ENCODE measurements around the gene ADH5. TPM values are rescaled to one million over a fixed set of nuclear protein-coding genes. Genes with fewer than 3 reads are reported as not detected.
"Not testable (repeated sequence)": the region's sequence is repeated elsewhere in the genome, so short reads cannot be mapped to it uniquely, and the experiment has no call there.

Gene ADH5
- total RNA-seq, 1 donor from 2014 or later, result 54.3 TPM

GRCh38 chr4:99029852-99030251 lies 58.7 kb downstream of the ADH5 start:
- no peak for DNase-seq (ENCODE audit: low read depth in 2 of 2)

DNA sequence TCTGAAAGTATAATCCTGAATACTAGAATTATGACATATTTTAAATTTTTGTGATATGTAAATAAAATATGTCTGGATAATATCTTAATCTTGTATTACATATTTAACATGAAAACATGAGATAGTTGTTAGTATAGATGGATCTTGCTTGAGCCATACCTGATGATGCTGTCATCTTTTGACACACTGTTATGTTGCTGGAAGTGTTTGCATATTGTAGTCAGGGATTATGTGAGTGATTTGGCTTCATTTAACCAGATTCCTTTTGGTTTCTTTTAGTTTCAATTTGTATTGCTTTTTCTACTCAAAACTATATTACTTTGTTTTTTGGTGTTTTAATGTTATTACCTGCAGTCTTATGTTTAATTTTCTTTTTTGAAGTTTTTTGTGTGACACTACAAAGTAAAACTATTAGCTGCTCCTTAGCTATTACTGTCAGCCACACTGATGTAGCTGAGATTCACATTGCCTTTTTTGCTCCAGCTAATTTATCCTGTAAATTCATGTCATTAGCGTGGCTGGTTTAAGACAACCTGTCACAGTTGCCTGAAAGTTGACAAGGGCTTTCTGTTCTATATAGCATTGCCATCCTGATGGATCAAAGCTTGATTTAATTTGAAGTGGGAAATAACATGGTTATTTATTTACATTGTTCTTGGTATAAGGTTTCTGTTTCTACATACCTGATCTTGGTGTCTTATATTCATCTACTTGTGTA lies 59.4 kb downstream of the ADH5 start:
- no peak for DNase-seq (ENCODE audit: low read depth in 2 of 2)

DNA sequence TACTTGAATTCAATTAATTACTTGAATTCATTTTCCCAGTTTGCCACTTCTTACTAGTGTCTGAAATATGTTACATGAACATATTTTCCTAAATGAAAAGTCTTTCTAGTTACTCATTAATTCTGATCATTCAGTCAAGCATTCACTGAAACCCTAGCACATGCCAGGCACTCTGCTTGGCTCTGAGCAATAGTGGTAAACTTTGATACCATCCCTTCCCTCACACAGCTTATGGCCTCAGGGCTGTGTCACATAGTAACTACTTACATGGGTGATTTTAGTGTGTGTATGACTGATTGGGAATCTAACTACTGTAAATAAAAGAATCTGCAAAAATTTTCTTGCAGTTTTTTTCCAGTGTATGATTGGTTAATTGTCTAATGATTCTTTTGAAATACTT lies 60.4 kb downstream of the ADH5 start:
- DNase-seq (ENCODE audit: low read depth in 2 of 2), result no peak

- DNase-seq (ENCODE audit: low read depth in 2 of 2), result no peak
Observed at GRCh38 chr4:99027304-99027703, 61.3 kb downstream of the ADH5 start.

DNA sequence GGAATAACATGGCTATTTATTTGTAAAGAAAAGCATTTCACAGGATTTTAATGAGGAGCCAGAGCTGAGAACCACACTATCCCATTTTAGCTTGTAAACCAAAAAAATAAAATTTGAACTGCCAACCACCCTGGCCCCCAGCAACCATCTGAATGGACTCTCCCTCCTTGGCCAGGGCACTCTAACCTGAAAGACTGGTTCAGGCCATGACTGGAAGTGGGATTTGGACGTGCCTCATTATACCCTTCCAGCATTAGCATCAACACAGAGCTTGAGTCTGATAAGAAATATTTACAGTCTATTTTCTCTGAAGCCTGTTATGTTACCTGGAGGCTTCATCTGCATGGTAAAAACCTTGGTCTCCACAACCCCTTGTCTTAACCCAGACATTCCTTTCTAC lies 63.1 kb downstream of the ADH5 start:
- DNase-seq (ENCODE audit: low read depth in 2 of 2), result no peak

DNA sequence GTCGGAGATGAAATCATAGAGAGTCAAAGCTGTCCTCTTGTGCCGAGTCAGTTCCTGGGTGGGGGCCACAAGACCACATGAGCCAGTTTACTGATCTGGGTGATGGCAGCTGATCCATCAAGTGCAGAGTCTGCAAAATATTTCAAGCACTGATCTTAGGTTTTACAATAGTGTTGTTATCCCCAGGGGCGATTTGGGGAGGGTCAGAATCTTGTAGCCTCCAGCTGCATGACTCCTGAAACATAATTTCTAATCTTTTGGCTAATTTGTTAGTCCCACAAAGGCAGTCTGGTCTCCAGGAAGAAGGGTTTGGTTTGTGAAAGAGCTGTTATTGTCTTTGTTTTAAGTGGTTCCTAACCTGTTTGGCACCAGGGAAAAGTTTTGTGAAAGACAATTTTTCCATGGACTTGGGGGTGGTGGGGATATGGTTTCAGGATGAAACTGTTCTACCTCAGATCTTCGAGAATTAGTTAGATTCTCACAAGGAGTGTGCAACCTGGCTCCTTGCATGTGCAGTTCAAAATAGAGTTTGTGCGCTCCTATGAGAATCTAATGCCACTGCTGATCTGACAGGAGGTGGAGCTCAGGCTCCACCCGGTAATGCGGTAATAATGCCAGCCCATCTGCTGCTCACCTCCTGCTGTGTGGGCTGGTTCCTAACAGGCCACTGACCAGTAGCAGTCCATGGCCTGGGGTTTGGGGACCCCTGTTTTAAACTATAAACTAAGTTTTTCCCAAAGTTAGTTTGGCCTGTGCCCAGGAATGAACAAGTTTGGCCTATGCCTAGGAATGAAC lies 63.9 kb downstream of the ADH5 start:
- DNase-seq (ENCODE audit: low read depth in 2 of 2), result peak in 1 of 2 donors; percentile 3

DNA sequence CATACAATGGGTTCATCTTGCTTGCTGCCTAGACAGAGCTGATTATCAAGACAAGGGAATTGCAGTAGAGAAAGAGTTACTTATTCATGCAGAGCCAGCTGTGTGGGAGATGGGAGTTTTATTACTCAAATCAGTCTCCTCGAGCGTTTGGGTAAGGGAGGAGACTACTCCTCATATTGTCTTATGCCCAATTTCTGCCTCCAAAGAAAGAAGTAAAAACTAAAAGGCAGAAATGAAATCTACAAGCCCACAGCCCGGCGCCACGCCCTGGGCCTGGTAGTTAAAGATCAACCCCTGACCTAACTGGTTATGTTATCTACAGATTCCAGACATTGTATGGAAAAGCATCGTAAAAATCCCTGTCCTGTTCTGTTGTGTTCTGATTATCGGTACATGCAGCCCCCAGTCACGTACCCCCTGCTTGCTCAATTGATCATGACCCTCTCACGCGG lies 64.8 kb downstream of the ADH5 start:
- not testable (repeated sequence) for DNase-seq (ENCODE audit: low read depth in 2 of 2)

- DNase-seq (ENCODE audit: low read depth in 2 of 2), result no peak
Observed at GRCh38 chr4:99022566-99022965, 66.0 kb downstream of the ADH5 start.

- no peak for DNase-seq (ENCODE audit: low read depth in 2 of 2)
Observed at GRCh38 chr4:99021386-99021785, 67.2 kb downstream of the ADH5 start.

Other genes starting within 250 kb of the ADH5 start
- 136 and 164 TPM in 2 replicates for gene EIF4E, start 159.7 kb downstream of the ADH5 start, total RNA-seq
- gene METAP1, start 93.1 kb downstream of the ADH5 start, total RNA-seq, result 18.3 and 20.3 TPM in 2 replicates
- not detected in 2 replicates for gene ADH4, start 55.5 kb upstream of the ADH5 start, total RNA-seq
- gene ADH6, start 130.5 kb upstream of the ADH5 start, total RNA-seq, result not detected in 2 replicates
- gene ADH1A, start 202.2 kb upstream of the ADH5 start, total RNA-seq, result not detected in 2 replicates
- 0.13 TPM in 2 replicates for gene ADH1B, start 232.6 kb upstream of the ADH5 start, total RNA-seq